K562 (cell line): Measurements from ENCODE around the gene PHKA2. TPM values are rescaled to one million over a fixed set of nuclear protein-coding genes. Genes with fewer than 3 reads are reported as not detected.

Source experiments
- ATAC-seq: fragments of 200-7000 bp; cut with Tn5 transposase; 3 replicates; pipeline ENCODE4 v1.9.1; 2020; ENCODE audit warnings: moderate library complexity
- BruUV-seq: library from RNA; stranded (reverse); fragments of 400-500 nt; replicated peaks from 2 replicates; lab custom pipeline; 2021; lab: Mats Ljungman, UMichigan
- CTCF ChIA-PET: fragments of 300-600 bp; formaldehyde crosslinking; extraction: SDS; loops from one replicate; lab custom pipeline; 2021; ENCODE audit warnings: low intra/inter-chr PET ratio; lab: Yijun Ruan, JAX
- POLR2A ChIA-PET: fragments of 300-600, 350-650 bp; sonication (Branson Sonifier 250); formaldehyde crosslinking; extraction: SDS; loops from one replicate; lab custom pipeline; 2021; ENCODE audit warnings: antibody characterized with exemption, inconsistent platforms; lab: Yijun Ruan, JAX
- DNase-seq, 4 experiments: peaks; one replicate each; pipeline versions ENCODE4 v3.0.0 to v3.0.0-alpha.2; 2011 to 2018; ENCODE audit warnings: low spot score in 3 of 4, mixed read lengths in 3 of 4; ENCODE audit errors: extremely low read depth in 1 of 4
- FAIRE-seq: peaks from 2 replicates; lab custom pipeline; 2011; peaks lifted over from hg19 to GRCh38; lab: Jason Lieb, UNC
- H2AFZ ChIP-seq: 2 replicates; pipeline ENCODE4 v1.6.0; 2011; ENCODE audit warnings: low read depth, low read length, control low read depth, inconsistent platforms
- H3K27ac ChIP-seq: fragments of 200-600 bp; 3 replicates; pipeline ENCODE4 v1.8.0; 2011; ENCODE audit warnings: low read depth, mild to moderate bottlenecking, control low read depth, inconsistent platforms, low read length, moderate library complexity, mixed read lengths; ENCODE audit errors: extremely low read depth
- H3K27me3 ChIP-seq, 2 experiments: fragments of 300-600 bp in 1 of 2; 2 replicates in 1 of 2; 3 replicates in 1 of 2; pipeline versions ENCODE4 v1.6.0 to v1.8.0; 2011; ENCODE audit warnings: inconsistent platforms in 2 of 2, low read length in 2 of 2, mild to moderate bottlenecking in 1 of 2, mixed read lengths in 1 of 2, moderate library complexity in 1 of 2; ENCODE audit not compliant: control insufficient read depth in 2 of 2, insufficient read depth in 2 of 2
- H3K36me3 ChIP-seq: fragments of 300-600 bp; 3 replicates; pipeline ENCODE4 v1.8.0; 2011; ENCODE audit warnings: mild to moderate bottlenecking, low read length, inconsistent platforms; ENCODE audit not compliant: control insufficient read depth, insufficient read depth
- H3K4me1 ChIP-seq, 2 experiments: fragments of 200-600 bp in 1 of 2; replicated peaks in 1 of 2; 2 replicates in 1 of 2; 3 replicates in 1 of 2; pipeline versions ENCODE4 v1.5.1 to v1.8.0; 2011; ENCODE audit warnings: inconsistent platforms in 2 of 2, low read length in 2 of 2, mild to moderate bottlenecking in 1 of 2, mixed read lengths in 1 of 2, moderate library complexity in 1 of 2; ENCODE audit not compliant: control insufficient read depth in 2 of 2, insufficient read depth in 2 of 2
- H3K4me2 ChIP-seq: 2 replicates; pipeline ENCODE4 v1.6.1; 2011; ENCODE audit warnings: low read length, control low read depth, inconsistent platforms, mixed read lengths; ENCODE audit not compliant: insufficient read depth
- H3K4me3 ChIP-seq: fragments of 200-600 bp; sonication (generic), shearing (Covaris generic); 2 replicates; pipeline ENCODE4 v1.5.1; 2016; ENCODE audit warnings: control low read depth, inconsistent platforms
- H3K79me2 ChIP-seq: fragments of 200-600 bp; 3 replicates; pipeline ENCODE4 v1.8.0; 2011; ENCODE audit warnings: low read length, inconsistent platforms; ENCODE audit not compliant: control insufficient read depth, insufficient read depth
- H3K9ac ChIP-seq, 2 experiments: 2 replicates each; pipeline versions ENCODE4 v1.6.0 to v1.6.1; 2011; ENCODE audit warnings: low read depth in 2 of 2, low read length in 2 of 2, control low read depth in 1 of 2, inconsistent platforms in 1 of 2, mild to moderate bottlenecking in 1 of 2, mixed read lengths in 1 of 2; ENCODE audit not compliant: insufficient read depth in 1 of 2
- H3K9me1 ChIP-seq: one replicate; pipeline ENCODE4 v1.6.0; 2011; ENCODE audit warnings: inconsistent platforms, mild to moderate bottlenecking, low read length, moderate library complexity; ENCODE audit not compliant: control insufficient read depth, insufficient read depth
- H3K9me3 ChIP-seq: replicated peaks from 2 replicates; pipeline ENCODE4 v1.5.1; 2011; ENCODE audit warnings: low read depth, low read length, inconsistent platforms; ENCODE audit not compliant: control insufficient read depth, insufficient read depth
- H4K20me1 ChIP-seq: replicated peaks from 2 replicates; pipeline ENCODE4 v1.6.1; 2011; ENCODE audit warnings: low read length, inconsistent platforms, mixed read lengths; ENCODE audit not compliant: control insufficient read depth, insufficient read depth
- CHAMP1 ChIP-seq: fragments of 450-650 bp; IDR thresholded peaks from 2 replicates; pipeline ENCODE4 v1.6.1; 2016; ENCODE audit warnings: mild to moderate bottlenecking
- DLX4 ChIP-seq: fragments of 250-450 bp; sonication (Bioruptor Pico); IDR thresholded peaks from 2 replicates; pipeline ENCODE4 v1.6.1; 2021; ENCODE audit warnings: mild to moderate bottlenecking
- GMEB1 ChIP-seq: fragments of 250-450 bp; sonication (Bioruptor Pico); IDR thresholded peaks from 2 replicates; pipeline ENCODE4 v1.4.0; 2020; ENCODE audit warnings: mild to moderate bottlenecking
- ZBTB8A ChIP-seq: fragments of 450-650 bp; IDR thresholded peaks from 2 replicates; pipeline ENCODE4 v1.6.1; 2018; ENCODE audit warnings: mild to moderate bottlenecking, moderate library complexity; ENCODE audit not compliant: partially characterized antibody
- ZNF280B ChIP-seq: fragments of 250-450 bp; sonication (Bioruptor Pico); IDR thresholded peaks from 2 replicates; pipeline ENCODE4 v1.5.1; 2021; ENCODE audit warnings: mild to moderate bottlenecking
- in situ Hi-C: fragments of 300-500 bp; cut with MboI; formaldehyde crosslinking; loops from 4 replicates; pipeline ENCODE4 v1.15.0; 2018; ENCODE audit warnings: inconsistent platforms, mixed read lengths
- intact Hi-C: fragments of 100-400 bp; cut with micrococcal nuclease; formaldehyde crosslinking; loops from 2 replicates; pipeline ENCODE4 v1.14.2; 2022
- polyA plus RNA-seq, 8 experiments: library from polyadenylated mRNA; depleted of rRNA in 4 of 8; stranded (reverse) in 5 of 8; unstranded in 3 of 8; fragments of >200 nt; fragmentation: Nextera tagmentation in 2 of 8; fragmentation: Illumina TruSeq in 1 of 8; extraction: Ambion mirVana in 2 of 8; extraction: Trizol in 1 of 8; gene quantifications; 2 replicates each; pipeline versions ENCODE4 v1.2.1 to v1.2.3, GENCODE V29; 2011 to 2014; ENCODE audit warnings: inconsistent platforms in 1 of 8, missing spikeins in 1 of 8
- total RNA-seq, 7 experiments: library from RNA; depleted of rRNA in 6 of 7; stranded (reverse); fragments of >200 nt in 6 of 7; fragmentation: Illumina TruSeq in 2 of 7; extraction: Trizol in 2 of 7; gene quantifications; 2 replicates each; pipeline versions ENCODE4 v1.2.1 to v1.2.3, GENCODE V29; 2011 to 2021; ENCODE audit warnings: low replicate concordance in 1 of 7

Gene PHKA2
- total and polyA plus RNA-seq, 9 of the 15 experiments (the other 6 are each of a cell fraction or from before 2014, with no cell fraction given): 2.8 to 33.1 (median 20.3) TPM

- Histone ChIP-seq H3K9ac (no peak overlapping the region), H2AFZ (no peak overlapping the region), H3K9me3 (no peaks in the 10 kb centered on the region), H3K9me1 (no peaks in the 10 kb centered on the region)
- no peak for FAIRE-seq
- POLR2A ChIA-PET: no interaction called here
- TF ChIP-seq ZNF280B: no peak
- TF ChIP-seq GMEB1 (CRISPR knock-in tag): no peak
- TF ChIP-seq DLX4 (CRISPR knock-in tag): no peak
- no peak for TF ChIP-seq CHAMP1
- TF ChIP-seq ZBTB8A: no peak
- TF ChIP-seq, all 486 proteins: peak for 0
- Histone ChIP-seq H3K79me2 (no peaks in the 10 kb centered on the region), H3K27ac (no peak overlapping the region), H3K27me3 (no peaks in the 10 kb centered on the region; a peak in 1 of 5 replicates), H3K4me3 (no peak overlapping the region), H3K4me1 (no peaks in the 10 kb centered on the region), H3K4me2 (no peak overlapping the region), H3K36me3 (no peaks in the 10 kb centered on the region), H4K20me1 (no peaks in the 10 kb centered on the region)
- no TSS peak for BruUV-seq
- CTCF ChIA-PET: no interaction called here
- no peak for ATAC-seq
- DNase-seq: no peak
- intact Hi-C loops: no loop called here
- in situ Hi-C loops: no loop called here
These were observed 12.6 kb upstream of the PHKA2 start for GRCh38 chrX:18996536-18996935.
